IPS-NIHi7 (cell line): ENCODE results near the gene RPS15A.
"Not testable (repeated sequence)": the region's sequence is repeated elsewhere in the genome, so short reads cannot be mapped to it uniquely, and the experiment has no call there.

Experiments
- DNase-seq: peaks from one replicate; pipeline ENCODE4 v3.0.0; 2012; ENCODE audit warnings: mixed read lengths; ENCODE audit errors: extremely low spot score

The RPS15A gene

GRCh38 chr16:18756639-18757038 lies 33.5 kb downstream of the RPS15A start:
- not testable (repeated sequence) for DNase-seq

- not testable (repeated sequence) for DNase-seq
Measured at GRCh38 chr16:18742870-18743269, 47.3 kb downstream of the RPS15A start.

- not testable (repeated sequence) for DNase-seq
Measured at GRCh38 chr16:18740027-18740426, 50.1 kb downstream of the RPS15A start.

- not testable (repeated sequence) for DNase-seq
Measured at GRCh38 chr16:18738768-18739167, 51.4 kb downstream of the RPS15A start.

GRCh38 chr16:18734279-18734678 lies 55.9 kb downstream of the RPS15A start:
- DNase-seq: not testable (repeated sequence)
